Measurements from ENCODE around the gene NSD2.

DNA sequence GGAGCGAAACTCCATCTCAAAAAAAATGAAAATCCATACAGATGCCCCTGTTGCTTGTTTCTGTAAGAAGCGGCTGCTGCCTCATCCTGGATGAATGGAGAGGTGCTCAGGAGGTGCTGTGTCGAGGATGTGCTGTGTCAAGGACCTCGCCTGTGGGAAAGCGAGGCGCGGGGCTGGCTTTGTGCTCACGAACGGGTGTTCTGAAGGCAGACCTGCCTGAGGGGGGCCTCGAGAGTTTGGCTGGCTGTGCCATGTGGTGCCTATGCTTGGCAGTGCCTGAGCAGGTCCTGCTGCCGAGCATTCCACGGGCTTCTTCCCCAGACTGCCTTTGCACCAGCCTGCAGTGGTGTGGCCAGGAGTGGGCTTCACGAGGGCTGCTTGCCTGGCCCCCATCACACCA lies 61.5 kb downstream of the NSD2 start:
- no peak for TF ChIP-seq CTCF (IDR thresholded peaks at IDR 0.05; ENCODE audit: borderline replicate concordance, extremely low read depth, low read length, poor library complexity, severe bottlenecking)
- no peak for TF ChIP-seq EZH2 (IDR thresholded peaks at IDR 0.05; ENCODE audit: borderline replicate concordance, low read depth, low read length, severe bottlenecking)

Measured in DND-41 (cell line).